Adrenal gland (tissue), 12 donors: ENCODE results near the gene TNXB. TPM values are rescaled to one million over a fixed set of nuclear protein-coding genes. Genes with fewer than 3 reads are reported as not detected.
A peak's percentile ranks its signal among the peaks of the same experiment; 100 is the strongest.

Experiments used
- DNase-seq, 7 donors: peaks; one replicate each; pipeline ENCODE4 v3.0.0-alpha.2; 2019 to 2020
- H3K27ac ChIP-seq, 5 donors: fragments of 200-600 bp; sonication (generic) in 4 of 5; 1 replicate in 3 of 5; 2 replicates in 2 of 5; pipeline versions ENCODE4 v1.5.1 to v1.8.0; 2016 to 2020; ENCODE audit warnings: mild to moderate bottlenecking in 1 of 5
- H3K27me3 ChIP-seq: fragments of 200-600 bp; 2 replicates; pipeline ENCODE4 v1.8.0; 2021
- H3K36me3 ChIP-seq, 2 donors: fragments of 200-600 bp; replicated peaks in 1 of 2; 1 replicate in 1 of 2; 2 replicates in 1 of 2; pipeline versions ENCODE4 v1.5.1 to v1.8.0; 2018 to 2022
- H3K4me1 ChIP-seq, 2 donors: fragments of 200-600 bp; replicated peaks in 1 of 2; 1 replicate in 1 of 2; 2 replicates in 1 of 2; pipeline versions ENCODE4 v1.5.1 to v1.8.0; 2018 to 2021
- H3K4me3 ChIP-seq, 4 donors: fragments of 200-600 bp; sonication (generic) in 3 of 4; one replicate each; pipeline ENCODE4 v1.5.1; 2016 to 2018
- H3K9me3 ChIP-seq, 3 donors: fragments of 200-600 bp; sonication (generic) in 1 of 3; replicated peaks in 1 of 3; 1 replicate in 2 of 3; 2 replicates in 1 of 3; pipeline versions ENCODE4 v1.5.1 to v1.8.0; 2016 to 2021
- POLR2A ChIP-seq, 2 donors: fragments of 450-650 bp; IDR thresholded peaks; one replicate each; pipeline ENCODE4 v1.6.1; 2017; ENCODE audit warnings: antibody characterized with exemption in 2 of 2, mild to moderate bottlenecking in 2 of 2, moderate library complexity in 1 of 2
- WGBS, 4 donors: extraction: QIAGEN DNeasy Blood & Tissue Kit in 2 of 4; methylation state at CpG; one replicate each; pipeline versions ENCODE4 v1.1.5 to v1.1.7; 2013 to 2017; 5-methylcytosine and 5-hydroxymethylcytosine counted together
- intact Hi-C, 2 donors: fragments of 100-400 bp; cut with DNase I; formaldehyde crosslinking; loops; one replicate each; pipeline versions ENCODE4 v1.14.1 to v1.15.0; 2022 to 2023
- polyA plus RNA-seq, 3 donors: library from polyadenylated mRNA; stranded (reverse); fragments of 200-250 nt in 2 of 3; fragments of 350-450 nt in 1 of 3; fragmentation: Illumina TruSeq in 1 of 3; extraction: RNeasy Lipid Tissue Mini Kit (QIAGEN cat#74804) in 1 of 3; gene quantifications; one replicate each; pipeline ENCODE4 v1.2.3, GENCODE V29; 2013 to 2014
- total RNA-seq, 9 donors: library from RNA; depleted of rRNA in 4 of 9; stranded (reverse); fragments of >200 nt in 4 of 9; fragments of 120-200 nt in 1 of 9; fragmentation: NEBNext Ultra II Directional in 1 of 9; extraction: Animal tissue kit (Norgen Biotek cat#: 25700) in 1 of 9; gene quantifications; one replicate each; pipeline versions ENCODE4 v1.1.0 to v1.2.4, GENCODE V29; 2013 to 2023
- TF ChIP-seq, protein P1 (sequence below), 6 experiments: fragments of 450-650 bp in 4 of 6; fragments of 200-600 bp in 2 of 6; sonication (generic) in 1 of 6; IDR thresholded peaks; 1 replicate in 5 of 6; 2 replicates in 1 of 6; pipeline versions ENCODE4 v1.5.1 to v1.8.0; 2016 to 2021; ENCODE audit warnings: antibody characterized with exemption in 6 of 6, mild to moderate bottlenecking in 2 of 6, moderate library complexity in 1 of 6
- donor health status: healthy with polysubstance abuse.
- donor health status: Bipolar disorder and iron deficiency.
- donor health status: DM: yes; HTN: yes; CAD: no.
- donor health status: DM: no; HTN: no; CAD: no.
- donor health status: DM: no; HTN: no; CAD: no.
- donor health status: DM: yes; HTN: yes; CAD: no.

TNXB gene
- total and polyA plus RNA-seq, 12 donors: 19.6 to 506 (median 213) TPM

DNA sequence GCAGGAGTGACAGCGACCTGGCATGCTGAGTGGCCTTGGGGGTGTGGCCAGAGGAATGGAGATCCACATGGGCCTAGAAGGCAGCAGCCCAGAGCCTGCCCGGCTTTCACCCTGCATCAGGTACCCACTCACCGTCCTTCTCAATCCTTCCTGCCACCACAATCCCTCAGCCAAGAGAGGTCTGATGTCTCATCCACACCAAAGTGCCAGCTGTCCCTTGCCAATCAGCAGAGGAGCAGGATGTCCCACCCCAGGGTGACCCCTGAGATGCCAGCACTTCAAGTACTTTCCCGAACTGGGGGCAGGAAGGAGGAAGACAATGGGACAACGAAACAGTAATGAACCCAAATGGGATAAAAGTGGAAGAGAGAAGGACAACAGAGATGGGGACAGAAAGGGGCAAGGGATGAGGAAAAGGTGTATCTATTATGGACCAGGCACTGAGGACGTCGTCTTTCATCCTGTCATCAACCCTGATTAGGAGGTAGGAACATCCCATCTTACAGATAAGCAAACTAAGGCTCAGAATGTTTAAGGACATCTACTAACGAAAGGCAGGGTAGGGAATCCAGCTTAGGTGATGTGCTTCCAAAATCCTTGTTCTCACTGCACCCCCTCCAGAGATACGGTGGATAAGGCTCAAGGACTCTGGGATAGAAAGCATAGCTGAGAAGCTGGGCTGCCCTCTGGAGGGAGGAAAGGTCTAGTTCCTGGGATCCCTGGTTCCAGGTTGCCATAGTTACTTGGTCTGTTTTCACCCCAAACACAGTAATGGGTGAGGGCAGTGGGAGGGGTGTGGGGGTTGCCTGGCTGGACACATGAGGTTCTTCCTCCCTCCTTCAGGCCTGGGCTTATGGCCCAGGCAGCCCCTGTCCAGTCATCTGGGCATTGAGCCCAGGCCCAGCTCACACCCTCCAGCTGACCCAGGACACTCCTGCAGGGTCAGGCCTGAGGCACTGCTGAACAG, 4.5 kb upstream of the TNXB start:
- DNase-seq: peak; percentile 82 to 97 (median 95)
- no peaks in the 10 kb centered on the region for H3K9me3 ChIP-seq

DNA sequence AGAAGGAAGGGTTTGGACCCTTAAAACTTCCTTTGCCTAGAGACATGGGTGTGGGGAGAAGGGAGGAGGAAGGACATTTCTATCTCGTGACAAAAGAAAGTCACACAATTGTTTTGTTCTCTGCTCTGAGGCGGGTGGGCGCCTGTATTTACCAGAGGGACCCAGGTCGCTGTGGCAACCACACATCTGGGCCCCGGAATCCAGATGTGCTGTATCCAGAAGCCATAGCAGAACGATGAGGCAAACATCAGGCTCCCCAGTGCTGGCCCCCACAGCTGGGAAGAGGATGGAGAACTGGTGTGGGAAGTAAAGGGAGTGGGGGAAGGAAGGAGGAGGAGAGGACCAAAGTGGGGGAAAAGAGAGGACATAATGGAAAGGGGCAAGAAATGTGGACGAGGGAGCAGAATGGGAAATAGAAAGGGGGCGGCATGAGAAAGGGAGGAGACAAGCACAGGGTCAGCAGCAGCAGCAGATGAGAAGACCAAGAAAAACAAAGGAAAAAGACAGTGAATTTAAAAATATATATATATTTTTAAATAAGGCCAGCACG, 3.4 kb upstream of the TNXB start:
- intact Hi-C loops: loop anchor here in 1 of 2 donors (5.0 to 10.0 kb wide), 3 partner anchors 52 to 80 kb away; partner anchors contain the start of genes EGFL8, GPSM3 and PBX2
- Histone ChIP-seq H3K4me1 (peaks cover 15 to 26% of the 10 kb centered on the region in 2 donors), H3K36me3 (peaks cover 0 to 27% of the 10 kb centered on the region in 2 donors), H3K4me3 (no peak overlapping the region), H3K27ac (peak overlapping the region in 2 of 5 donors; percentile 60 to 90), H3K9me3 (no peaks in the 10 kb centered on the region), H3K27me3 (no peaks in the 10 kb centered on the region)
- no peak for TF ChIP-seq POLR2A (IDR thresholded peaks at IDR 0.05)
- TF ChIP-seq, protein P1, sequence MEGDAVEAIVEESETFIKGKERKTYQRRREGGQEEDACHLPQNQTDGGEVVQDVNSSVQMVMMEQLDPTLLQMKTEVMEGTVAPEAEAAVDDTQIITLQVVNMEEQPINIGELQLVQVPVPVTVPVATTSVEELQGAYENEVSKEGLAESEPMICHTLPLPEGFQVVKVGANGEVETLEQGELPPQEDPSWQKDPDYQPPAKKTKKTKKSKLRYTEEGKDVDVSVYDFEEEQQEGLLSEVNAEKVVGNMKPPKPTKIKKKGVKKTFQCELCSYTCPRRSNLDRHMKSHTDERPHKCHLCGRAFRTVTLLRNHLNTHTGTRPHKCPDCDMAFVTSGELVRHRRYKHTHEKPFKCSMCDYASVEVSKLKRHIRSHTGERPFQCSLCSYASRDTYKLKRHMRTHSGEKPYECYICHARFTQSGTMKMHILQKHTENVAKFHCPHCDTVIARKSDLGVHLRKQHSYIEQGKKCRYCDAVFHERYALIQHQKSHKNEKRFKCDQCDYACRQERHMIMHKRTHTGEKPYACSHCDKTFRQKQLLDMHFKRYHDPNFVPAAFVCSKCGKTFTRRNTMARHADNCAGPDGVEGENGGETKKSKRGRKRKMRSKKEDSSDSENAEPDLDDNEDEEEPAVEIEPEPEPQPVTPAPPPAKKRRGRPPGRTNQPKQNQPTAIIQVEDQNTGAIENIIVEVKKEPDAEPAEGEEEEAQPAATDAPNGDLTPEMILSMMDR (IDR thresholded peaks at IDR 0.05): no peak
- 58 to 74% (median 68%) methylated on average over 9 of the region's 9 CpGs for WGBS, 4 donors
- DNase-seq: no peak

More for the DNA sequence above, 4.5 kb upstream of the TNXB start:
- peaks cover 0 to 39% of the 10 kb centered on the region in 2 donors for H3K36me3 ChIP-seq
- intact Hi-C loops: loop anchor here in 1 of 2 donors (5.0 to 10.0 kb wide), 3 partner anchors 51 to 79 kb away; partner anchors contain the start of genes EGFL8, GPSM3 and PBX2
- 55 to 63% (median 57%) methylated on average over 9 of the region's 9 CpGs for WGBS, 4 donors
- TF ChIP-seq, protein P1 (IDR thresholded peaks at IDR 0.05): peak in 5 of 6 experiments; percentile 45 to 64 (median 54)
- no peak for TF ChIP-seq POLR2A (IDR thresholded peaks at IDR 0.05)
- peak overlapping the region in 4 of 5 donors; percentile 4 to 85 (median 48) for H3K27ac ChIP-seq
- H3K27me3 ChIP-seq: no peaks in the 10 kb centered on the region
- peaks cover 15 to 30% of the 10 kb centered on the region in 2 donors for H3K4me1 ChIP-seq
- no peak overlapping the region for H3K4me3 ChIP-seq

DNA sequence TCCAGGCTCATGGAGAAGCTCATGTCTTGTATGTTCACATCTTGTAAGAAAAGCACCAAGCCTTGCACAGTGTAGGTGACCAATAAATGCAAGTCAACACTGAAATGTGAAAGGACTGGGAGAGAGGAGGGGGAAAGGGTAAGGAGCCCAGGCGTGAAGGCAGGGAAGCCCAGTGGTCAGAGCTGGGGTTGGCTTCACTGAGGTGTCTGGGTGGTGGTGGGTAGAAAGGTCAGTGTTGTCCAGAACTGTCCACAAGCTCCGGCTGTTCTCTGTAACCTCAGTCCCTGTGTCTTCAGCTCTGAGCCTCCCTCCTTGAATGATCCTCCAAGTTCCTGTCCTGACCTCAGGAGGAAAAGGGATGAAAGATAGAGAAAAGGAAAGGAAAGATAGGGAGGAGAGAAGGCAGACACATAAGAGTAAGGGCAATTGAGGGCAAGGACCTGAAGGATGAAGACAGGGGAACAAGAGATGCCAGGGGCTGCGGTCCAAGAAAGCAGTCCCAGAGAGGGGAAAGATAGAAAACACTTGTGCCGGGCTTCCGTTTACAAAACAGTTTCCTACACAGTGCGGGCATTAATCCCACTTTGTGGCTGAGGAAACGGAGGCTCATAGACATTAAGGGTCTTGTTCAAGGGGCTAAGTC, 2.4 kb upstream of the TNXB start:
- Histone ChIP-seq H3K27ac (peak overlapping the region in 2 of 5 donors; percentile 34 to 90), H3K4me3 (no peak overlapping the region), H3K4me1 (peaks cover 15 to 26% of the 10 kb centered on the region in 2 donors), H3K36me3 (peaks cover 0 to 18% of the 10 kb centered on the region in 2 donors), H3K9me3 (no peaks in the 10 kb centered on the region), H3K27me3 (no peaks in the 10 kb centered on the region)
- 65 to 78% (median 74%) methylated on average over 7 of the region's 7 CpGs for WGBS, 4 donors
- TF ChIP-seq, protein P1 (IDR thresholded peaks at IDR 0.05): no peak
- TF ChIP-seq POLR2A (IDR thresholded peaks at IDR 0.05): no peak
- DNase-seq: no peak
- intact Hi-C loops: loop anchor here in 1 of 2 donors (5.0 to 10.0 kb wide), 3 partner anchors 53 to 81 kb away; partner anchors contain the start of genes EGFL8, GPSM3 and PBX2
